NCI-H1092 (cell line): ENCODE results near the gene PEX11B.

Experiments
- DNase-seq: peaks from one replicate; lab custom pipeline; 2025; lab: John Stamatoyannopoulos, UW

The PEX11B gene

DNA sequence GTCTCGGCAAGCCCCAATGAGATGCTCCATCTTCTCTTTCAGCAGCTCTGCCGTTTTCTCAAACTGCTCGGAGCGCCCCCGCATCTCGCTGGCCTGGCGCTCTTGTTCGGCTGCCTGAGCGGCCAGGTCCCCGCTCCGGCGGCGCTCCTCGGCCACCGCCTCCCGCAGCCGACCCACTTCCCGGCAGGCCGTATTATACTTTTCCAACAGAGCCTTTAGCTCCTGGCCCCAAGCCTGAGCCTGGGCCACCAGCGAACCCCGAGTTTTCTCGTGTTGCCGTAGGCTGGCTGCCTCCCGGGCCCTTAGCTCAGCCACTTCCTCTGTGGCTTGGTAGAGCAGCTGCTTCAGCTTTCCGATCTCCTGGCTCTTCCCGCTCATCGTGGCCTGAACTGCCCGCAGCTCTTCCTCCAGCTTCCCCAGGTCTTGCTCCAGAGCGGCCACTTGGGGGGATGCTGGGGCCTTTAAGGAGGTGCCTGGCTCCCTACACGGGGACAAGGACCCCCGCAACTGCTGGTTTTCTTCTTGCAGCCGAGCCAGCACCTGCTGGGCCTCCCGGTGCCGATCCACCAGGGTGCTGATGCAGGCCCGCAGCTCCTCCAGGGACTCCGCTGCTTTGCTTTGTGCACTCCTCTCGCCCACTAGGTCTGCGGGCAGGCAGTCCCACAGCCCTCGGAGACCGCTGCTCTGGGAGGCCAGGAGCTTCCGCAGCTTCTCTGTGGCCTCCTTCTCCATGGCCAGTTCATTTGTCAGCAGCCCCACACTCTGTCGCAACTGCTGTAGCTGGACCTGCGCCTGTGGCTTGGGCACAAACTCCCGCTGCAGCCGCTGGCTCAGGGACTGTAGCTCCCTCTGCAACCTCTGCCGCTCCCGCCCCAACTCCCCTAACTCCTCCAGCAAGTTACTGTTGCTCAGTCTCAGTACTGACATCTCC, 46.3 kb downstream of the PEX11B start:
- DNase-seq, result no peak

DNA sequence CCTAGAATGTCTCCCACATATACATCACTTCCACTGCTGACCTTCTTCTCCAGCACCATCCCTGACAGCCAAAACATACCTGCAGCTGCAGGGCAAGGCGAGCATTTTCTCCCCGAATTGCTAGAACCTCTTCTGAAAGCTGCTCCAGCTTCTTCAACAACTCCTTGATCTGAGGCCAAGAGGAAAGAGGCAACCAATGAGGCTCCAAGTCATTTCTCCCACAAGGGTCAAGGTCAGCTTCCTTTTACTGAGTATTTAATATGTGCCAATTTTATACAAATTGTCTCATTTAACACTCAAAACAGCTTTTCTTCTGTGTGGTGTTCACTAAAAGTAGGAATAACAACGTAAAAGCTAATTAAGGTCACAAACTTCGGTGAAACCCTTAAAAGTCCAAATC, 50.3 kb downstream of the PEX11B start:
- no peak for DNase-seq

DNA sequence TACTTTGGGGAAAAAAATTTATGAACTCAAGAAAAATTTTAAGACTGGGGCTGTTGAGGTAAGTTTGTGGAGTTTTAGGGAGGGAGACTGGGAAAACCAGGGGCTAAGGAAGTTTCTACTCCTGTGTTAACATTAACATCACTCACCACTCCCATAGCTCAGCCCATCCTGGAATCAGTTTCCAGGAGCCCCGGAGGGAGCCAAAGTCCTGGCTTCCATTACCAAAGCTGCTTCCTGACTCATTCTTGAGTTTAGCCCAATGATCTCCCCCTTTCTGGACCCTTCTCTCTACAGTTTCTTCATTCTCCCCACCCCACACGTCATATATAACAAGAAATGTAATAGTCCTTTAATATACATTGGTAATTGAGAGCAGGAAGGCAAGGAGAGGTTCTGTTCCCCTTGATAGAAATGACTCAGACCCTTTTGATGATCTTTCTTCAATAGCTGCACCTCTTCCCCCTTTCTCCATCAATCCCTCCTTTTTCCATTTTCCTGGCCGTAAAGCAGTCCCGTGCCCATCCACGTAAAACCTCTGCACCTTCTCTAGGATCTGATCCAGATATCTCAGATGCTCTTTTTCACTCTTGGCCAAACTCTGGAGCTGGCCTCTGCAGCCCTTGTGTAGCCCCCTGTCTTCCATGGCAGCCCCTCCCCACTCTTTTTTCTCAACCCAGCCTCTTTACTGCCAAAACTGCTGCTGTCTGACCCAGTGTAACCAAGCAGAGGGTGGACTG, 55.1 kb downstream of the PEX11B start:
- no peak for DNase-seq
